ENCODE measurements around the gene NCAM1.

DNA sequence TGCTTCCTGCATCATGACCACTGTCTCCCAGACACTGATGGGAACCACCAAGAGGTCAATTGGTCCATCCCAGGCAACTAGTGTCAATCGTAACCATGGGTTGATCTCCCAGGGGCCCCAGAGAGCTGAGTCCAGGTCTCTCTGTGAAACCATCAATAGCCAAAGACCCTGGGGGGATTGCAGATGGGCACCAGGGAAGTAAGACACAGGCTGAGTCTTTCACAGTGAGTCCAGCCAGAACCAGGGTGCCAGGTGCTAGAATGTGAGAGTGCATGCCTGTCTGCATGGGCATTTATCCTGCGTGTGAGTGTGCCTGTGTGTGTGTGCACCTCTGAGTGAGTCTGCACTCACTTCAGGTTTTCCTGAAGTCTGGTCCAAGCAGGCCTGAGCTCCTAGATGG, 307.9 kb downstream of the NCAM1 start:
- no peak for TF ChIP-seq POLR2A (IDR thresholded peaks at IDR 0.05)
- TF ChIP-seq, protein P1, sequence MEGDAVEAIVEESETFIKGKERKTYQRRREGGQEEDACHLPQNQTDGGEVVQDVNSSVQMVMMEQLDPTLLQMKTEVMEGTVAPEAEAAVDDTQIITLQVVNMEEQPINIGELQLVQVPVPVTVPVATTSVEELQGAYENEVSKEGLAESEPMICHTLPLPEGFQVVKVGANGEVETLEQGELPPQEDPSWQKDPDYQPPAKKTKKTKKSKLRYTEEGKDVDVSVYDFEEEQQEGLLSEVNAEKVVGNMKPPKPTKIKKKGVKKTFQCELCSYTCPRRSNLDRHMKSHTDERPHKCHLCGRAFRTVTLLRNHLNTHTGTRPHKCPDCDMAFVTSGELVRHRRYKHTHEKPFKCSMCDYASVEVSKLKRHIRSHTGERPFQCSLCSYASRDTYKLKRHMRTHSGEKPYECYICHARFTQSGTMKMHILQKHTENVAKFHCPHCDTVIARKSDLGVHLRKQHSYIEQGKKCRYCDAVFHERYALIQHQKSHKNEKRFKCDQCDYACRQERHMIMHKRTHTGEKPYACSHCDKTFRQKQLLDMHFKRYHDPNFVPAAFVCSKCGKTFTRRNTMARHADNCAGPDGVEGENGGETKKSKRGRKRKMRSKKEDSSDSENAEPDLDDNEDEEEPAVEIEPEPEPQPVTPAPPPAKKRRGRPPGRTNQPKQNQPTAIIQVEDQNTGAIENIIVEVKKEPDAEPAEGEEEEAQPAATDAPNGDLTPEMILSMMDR (IDR thresholded peaks at IDR 0.05 in 8 of 11, conservative IDR thresholded peaks at IDR 0.05 in 3 of 11) = no peak

All from spleen (tissue), 7 donors.